HepG2 (cell line): Measurements from ENCODE around the gene FBXO10. TPM values are rescaled to one million over a fixed set of nuclear protein-coding genes. Genes with fewer than 3 reads are reported as not detected.

Experiments used
- DNMT3B ChIP-seq: conservative IDR thresholded peaks from 2 replicates; pipeline ENCODE4 v1.6.1; 2016; ENCODE audit warnings: missing biosample characterization, control low read depth
- FOXJ3 ChIP-seq: sonication (generic); formaldehyde crosslinking; IDR thresholded peaks from 2 replicates; pipeline ENCODE4 v1.4.0; 2020; ENCODE audit warnings: missing genetic modification reagents, mild to moderate bottlenecking, borderline replicate concordance
- REXO4 ChIP-seq: sonication (generic); formaldehyde crosslinking; IDR thresholded peaks from 2 replicates; pipeline ENCODE4 v1.8.0; 2022; ENCODE audit warnings: missing genetic modification reagents, mild to moderate bottlenecking, borderline replicate concordance
- TEAD3 ChIP-seq: optimal IDR thresholded peaks from 2 replicates; pipeline ENCODE3; 2016; ENCODE audit warnings: borderline replicate concordance
- ZBTB21 ChIP-seq: sonication (generic); formaldehyde crosslinking; IDR thresholded peaks from 2 replicates; pipeline ENCODE4 v1.4.0; 2020; ENCODE audit warnings: missing genetic modification reagents
- ZKSCAN5 ChIP-seq: sonication (generic); formaldehyde crosslinking; IDR thresholded peaks from 2 replicates; pipeline ENCODE4 v1.5.1; 2020; ENCODE audit warnings: mild to moderate bottlenecking, missing genetic modification reagents
- ZKSCAN8 ChIP-seq: IDR thresholded peaks from 2 replicates; pipeline ENCODE4 v1.6.1; 2016; ENCODE audit warnings: borderline replicate concordance, missing genetic modification reagents, missing compliant biosample characterization
- ZNF430 ChIP-seq: sonication (generic); formaldehyde crosslinking; IDR thresholded peaks from 2 replicates; pipeline ENCODE4 v1.9.0; 2021; ENCODE audit warnings: mild to moderate bottlenecking, missing genetic modification reagents
- ZSCAN31 ChIP-seq: sonication (generic); formaldehyde crosslinking; IDR thresholded peaks from 2 replicates; pipeline ENCODE4 v1.5.0; 2020; ENCODE audit warnings: low read depth, mild to moderate bottlenecking, missing genetic modification reagents
- polyA plus RNA-seq, 8 experiments: library from polyadenylated mRNA; depleted of rRNA in 3 of 8; stranded (reverse) in 7 of 8; unstranded in 1 of 8; fragments of >200 nt; fragmentation: Illumina TruSeq in 4 of 8; extraction: Trizol in 4 of 8; gene quantifications; 2 replicates each; pipeline versions ENCODE4 v1.2.1 to v1.2.3, GENCODE V29; 2011 to 2016; ENCODE audit warnings: low read depth in 4 of 8, missing spikeins in 1 of 8, mixed read lengths in 1 of 8; ENCODE audit not compliant: insufficient read depth in 1 of 8
- total RNA-seq, 5 experiments: library from RNA; depleted of rRNA; stranded (reverse); fragments of >200 nt; fragmentation: Illumina TruSeq; extraction: Trizol; gene quantifications; 2 replicates each; pipeline ENCODE4 v1.2.3, GENCODE V29; 2016; ENCODE audit warnings: low read depth in 1 of 5
- TF ChIP-seq, protein P1 (sequence below): sonication (generic); formaldehyde crosslinking; IDR thresholded peaks from 2 replicates; pipeline ENCODE4 v1.9.0; 2021; ENCODE audit warnings: mild to moderate bottlenecking, missing genetic modification reagents
- TF ChIP-seq, protein P2 (sequence below): sonication (generic); formaldehyde crosslinking; IDR thresholded peaks from 2 replicates; pipeline ENCODE4 v1.5.0; 2020; ENCODE audit warnings: missing genetic modification reagents, mild to moderate bottlenecking, borderline replicate concordance
- TF ChIP-seq, protein P3 (sequence below): sonication (generic); formaldehyde crosslinking; IDR thresholded peaks from 2 replicates; pipeline ENCODE4 v1.8.1; 2023; ENCODE audit warnings: missing genetic modification reagents, inconsistent platforms, borderline replicate concordance
- TF ChIP-seq, protein P4 (sequence below): sonication (generic); formaldehyde crosslinking; IDR thresholded peaks from 2 replicates; pipeline ENCODE4 v1.4.0; 2020; ENCODE audit warnings: mild to moderate bottlenecking, missing genetic modification reagents
- TF ChIP-seq, protein P5 (sequence below): sonication (generic); formaldehyde crosslinking; IDR thresholded peaks from 2 replicates; pipeline ENCODE4 v1.4.0; 2020; ENCODE audit warnings: missing genetic modification reagents

Gene FBXO10
- total and polyA plus RNA-seq, 2 of the 13 experiments (the other 11 are each of a cell fraction or from before 2014, with no cell fraction given): 3.1 to 5.1 TPM

DNA sequence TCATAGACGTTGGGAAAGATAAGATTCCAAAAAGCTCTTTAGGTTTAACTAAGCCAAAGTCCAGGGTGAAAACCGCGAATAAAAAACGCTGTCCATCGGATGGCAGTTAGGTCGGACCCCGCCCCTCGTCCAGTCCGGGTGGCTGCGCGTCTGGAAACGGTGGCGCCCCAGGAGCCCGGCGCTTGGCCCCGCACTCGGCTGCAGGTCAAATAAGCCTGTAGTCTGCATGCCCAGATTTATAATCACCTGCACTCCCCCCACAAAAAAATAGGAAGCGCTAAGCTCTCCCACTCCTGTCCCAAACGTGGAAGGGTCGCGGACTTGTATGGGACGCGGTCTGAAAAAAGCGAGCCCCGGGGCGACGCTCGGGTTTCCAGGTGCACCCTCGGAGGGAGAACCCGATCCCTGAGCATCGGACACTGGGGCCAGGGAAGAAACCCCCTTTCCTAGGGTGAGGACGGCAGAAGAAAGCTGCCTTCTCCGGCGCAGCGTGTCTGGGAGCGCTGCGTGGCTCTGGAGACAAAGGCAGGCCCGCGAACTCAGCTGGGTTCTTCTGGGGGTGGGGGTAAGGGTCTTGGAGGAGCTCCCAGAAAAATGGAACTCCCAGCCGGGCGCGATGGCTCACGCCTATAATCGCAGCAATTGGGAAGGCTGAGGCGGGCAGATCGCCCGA is 110.0 kb downstream of the FBXO10 start (continued):
- TF ChIP-seq, protein P1, sequence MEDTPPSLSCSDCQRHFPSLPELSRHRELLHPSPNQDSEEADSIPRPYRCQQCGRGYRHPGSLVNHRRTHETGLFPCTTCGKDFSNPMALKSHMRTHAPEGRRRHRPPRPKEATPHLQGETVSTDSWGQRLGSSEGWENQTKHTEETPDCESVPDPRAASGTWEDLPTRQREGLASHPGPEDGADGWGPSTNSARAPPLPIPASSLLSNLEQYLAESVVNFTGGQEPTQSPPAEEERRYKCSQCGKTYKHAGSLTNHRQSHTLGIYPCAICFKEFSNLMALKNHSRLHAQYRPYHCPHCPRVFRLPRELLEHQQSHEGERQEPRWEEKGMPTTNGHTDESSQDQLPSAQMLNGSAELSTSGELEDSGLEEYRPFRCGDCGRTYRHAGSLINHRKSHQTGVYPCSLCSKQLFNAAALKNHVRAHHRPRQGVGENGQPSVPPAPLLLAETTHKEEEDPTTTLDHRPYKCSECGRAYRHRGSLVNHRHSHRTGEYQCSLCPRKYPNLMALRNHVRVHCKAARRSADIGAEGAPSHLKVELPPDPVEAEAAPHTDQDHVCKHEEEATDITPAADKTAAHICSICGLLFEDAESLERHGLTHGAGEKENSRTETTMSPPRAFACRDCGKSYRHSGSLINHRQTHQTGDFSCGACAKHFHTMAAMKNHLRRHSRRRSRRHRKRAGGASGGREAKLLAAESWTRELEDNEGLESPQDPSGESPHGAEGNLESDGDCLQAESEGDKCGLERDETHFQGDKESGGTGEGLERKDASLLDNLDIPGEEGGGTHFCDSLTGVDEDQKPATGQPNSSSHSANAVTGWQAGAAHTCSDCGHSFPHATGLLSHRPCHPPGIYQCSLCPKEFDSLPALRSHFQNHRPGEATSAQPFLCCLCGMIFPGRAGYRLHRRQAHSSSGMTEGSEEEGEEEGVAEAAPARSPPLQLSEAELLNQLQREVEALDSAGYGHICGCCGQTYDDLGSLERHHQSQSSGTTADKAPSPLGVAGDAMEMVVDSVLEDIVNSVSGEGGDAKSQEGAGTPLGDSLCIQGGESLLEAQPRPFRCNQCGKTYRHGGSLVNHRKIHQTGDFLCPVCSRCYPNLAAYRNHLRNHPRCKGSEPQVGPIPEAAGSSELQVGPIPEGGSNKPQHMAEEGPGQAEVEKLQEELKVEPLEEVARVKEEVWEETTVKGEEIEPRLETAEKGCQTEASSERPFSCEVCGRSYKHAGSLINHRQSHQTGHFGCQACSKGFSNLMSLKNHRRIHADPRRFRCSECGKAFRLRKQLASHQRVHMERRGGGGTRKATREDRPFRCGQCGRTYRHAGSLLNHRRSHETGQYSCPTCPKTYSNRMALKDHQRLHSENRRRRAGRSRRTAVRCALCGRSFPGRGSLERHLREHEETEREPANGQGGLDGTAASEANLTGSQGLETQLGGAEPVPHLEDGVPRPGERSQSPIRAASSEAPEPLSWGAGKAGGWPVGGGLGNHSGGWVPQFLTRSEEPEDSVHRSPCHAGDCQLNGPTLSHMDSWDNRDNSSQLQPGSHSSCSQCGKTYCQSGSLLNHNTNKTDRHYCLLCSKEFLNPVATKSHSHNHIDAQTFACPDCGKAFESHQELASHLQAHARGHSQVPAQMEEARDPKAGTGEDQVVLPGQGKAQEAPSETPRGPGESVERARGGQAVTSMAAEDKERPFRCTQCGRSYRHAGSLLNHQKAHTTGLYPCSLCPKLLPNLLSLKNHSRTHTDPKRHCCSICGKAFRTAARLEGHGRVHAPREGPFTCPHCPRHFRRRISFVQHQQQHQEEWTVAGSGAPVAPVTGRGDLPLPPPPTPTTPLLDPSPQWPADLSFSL (CRISPR knock-in tag): peak; percentile 18; the same call in 1 of the 2 replicates
- TF ChIP-seq FOXJ3 (CRISPR knock-in tag) (no peak), ZKSCAN5 (CRISPR knock-in tag) (no peak), ZKSCAN8 (CRISPR knock-in tag) (0 out of 2 replicates have a peak, but pooled peaks have one; percentile 40), REXO4 (CRISPR knock-in tag) (no peak), ZSCAN31 (CRISPR knock-in tag) (no peak), DNMT3B (CRISPR knock-in tag) (no peak), ZBTB21 (CRISPR knock-in tag) (no peak), TEAD3 (CRISPR knock-in tag) (no peak), ZNF430 (CRISPR knock-in tag) (no peak)
- TF ChIP-seq, protein P2, sequence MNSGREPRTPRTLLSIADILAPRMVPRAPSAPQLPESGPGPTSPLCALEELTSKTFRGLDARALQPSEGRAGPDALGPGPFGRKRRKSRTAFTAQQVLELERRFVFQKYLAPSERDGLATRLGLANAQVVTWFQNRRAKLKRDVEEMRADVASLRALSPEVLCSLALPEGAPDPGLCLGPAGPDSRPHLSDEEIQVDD (CRISPR knock-in tag): no peak
- TF ChIP-seq, protein P3, sequence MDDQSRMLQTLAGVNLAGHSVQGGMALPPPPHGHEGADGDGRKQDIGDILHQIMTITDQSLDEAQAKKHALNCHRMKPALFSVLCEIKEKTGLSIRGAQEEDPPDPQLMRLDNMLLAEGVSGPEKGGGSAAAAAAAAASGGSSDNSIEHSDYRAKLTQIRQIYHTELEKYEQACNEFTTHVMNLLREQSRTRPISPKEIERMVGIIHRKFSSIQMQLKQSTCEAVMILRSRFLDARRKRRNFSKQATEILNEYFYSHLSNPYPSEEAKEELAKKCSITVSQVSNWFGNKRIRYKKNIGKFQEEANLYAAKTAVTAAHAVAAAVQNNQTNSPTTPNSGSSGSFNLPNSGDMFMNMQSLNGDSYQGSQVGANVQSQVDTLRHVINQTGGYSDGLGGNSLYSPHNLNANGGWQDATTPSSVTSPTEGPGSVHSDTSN (CRISPR knock-in tag): no peak
- TF ChIP-seq, protein P4, sequence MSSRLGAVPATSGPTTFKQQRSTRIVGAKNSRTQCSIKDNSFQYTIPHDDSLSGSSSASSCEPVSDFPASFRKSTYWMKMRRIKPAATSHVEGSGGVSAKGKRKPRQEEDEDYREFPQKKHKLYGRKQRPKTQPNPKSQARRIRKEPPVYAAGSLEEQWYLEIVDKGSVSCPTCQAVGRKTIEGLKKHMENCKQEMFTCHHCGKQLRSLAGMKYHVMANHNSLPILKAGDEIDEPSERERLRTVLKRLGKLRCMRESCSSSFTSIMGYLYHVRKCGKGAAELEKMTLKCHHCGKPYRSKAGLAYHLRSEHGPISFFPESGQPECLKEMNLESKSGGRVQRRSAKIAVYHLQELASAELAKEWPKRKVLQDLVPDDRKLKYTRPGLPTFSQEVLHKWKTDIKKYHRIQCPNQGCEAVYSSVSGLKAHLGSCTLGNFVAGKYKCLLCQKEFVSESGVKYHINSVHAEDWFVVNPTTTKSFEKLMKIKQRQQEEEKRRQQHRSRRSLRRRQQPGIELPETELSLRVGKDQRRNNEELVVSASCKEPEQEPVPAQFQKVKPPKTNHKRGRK: no peak
- TF ChIP-seq, protein P5, sequence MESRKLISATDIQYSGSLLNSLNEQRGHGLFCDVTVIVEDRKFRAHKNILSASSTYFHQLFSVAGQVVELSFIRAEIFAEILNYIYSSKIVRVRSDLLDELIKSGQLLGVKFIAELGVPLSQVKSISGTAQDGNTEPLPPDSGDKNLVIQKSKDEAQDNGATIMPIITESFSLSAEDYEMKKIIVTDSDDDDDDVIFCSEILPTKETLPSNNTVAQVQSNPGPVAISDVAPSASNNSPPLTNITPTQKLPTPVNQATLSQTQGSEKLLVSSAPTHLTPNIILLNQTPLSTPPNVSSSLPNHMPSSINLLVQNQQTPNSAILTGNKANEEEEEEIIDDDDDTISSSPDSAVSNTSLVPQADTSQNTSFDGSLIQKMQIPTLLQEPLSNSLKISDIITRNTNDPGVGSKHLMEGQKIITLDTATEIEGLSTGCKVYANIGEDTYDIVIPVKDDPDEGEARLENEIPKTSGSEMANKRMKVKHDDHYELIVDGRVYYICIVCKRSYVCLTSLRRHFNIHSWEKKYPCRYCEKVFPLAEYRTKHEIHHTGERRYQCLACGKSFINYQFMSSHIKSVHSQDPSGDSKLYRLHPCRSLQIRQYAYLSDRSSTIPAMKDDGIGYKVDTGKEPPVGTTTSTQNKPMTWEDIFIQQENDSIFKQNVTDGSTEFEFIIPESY (CRISPR knock-in tag): no peak
